PC-3 (cell line): ENCODE measurements around the gene TXLNG. TPM values are rescaled to one million over a fixed set of nuclear protein-coding genes. Genes with fewer than 3 reads are reported as not detected.

Source experiments
- ATAC-seq: fragments of 200-7000 bp; cut with Tn5 transposase; 2 replicates; pipeline ENCODE4 v1.9.1; 2020; ENCODE audit warnings: mild to moderate bottlenecking, moderate library complexity
- BruUV-seq: library from RNA; stranded (reverse); fragments of 400-500 nt; replicated peaks from 2 replicates; lab custom pipeline; 2021; lab: Mats Ljungman, UMichigan
- CTCF ChIA-PET: fragments of 300-600 bp; sonication (Branson Sonifier 250); formaldehyde crosslinking; loops from one replicate; lab custom pipeline; 2022; ENCODE audit warnings: antibody characterized with exemption; lab: Charles Lee
- POLR2A ChIA-PET: fragments of 300-600 bp; sonication (Branson Sonifier 250); formaldehyde crosslinking; loops from one replicate; lab custom pipeline; 2022; ENCODE audit warnings: antibody characterized with exemption; ENCODE audit not compliant: unreplicated experiment; lab: Charles Lee
- DNase-seq: peaks from one replicate; pipeline ENCODE4 v3.0.0-alpha.2; 2015
- H2AFZ ChIP-seq: fragments of 300-600 bp; sonication (generic); 2 replicates; pipeline ENCODE4 v1.6.0; 2016; ENCODE audit warnings: antibody characterized with exemption, low read length
- H3F3A ChIP-seq: fragments of 300-600 bp; sonication (generic); one replicate; pipeline ENCODE4 v1.6.0; 2017; ENCODE audit warnings: antibody characterized with exemption, low read length, control low read depth, mild to moderate bottlenecking; ENCODE audit not compliant: unreplicated experiment
- H3K27ac ChIP-seq: fragments of 300-600 bp; sonication (generic); 2 replicates; pipeline ENCODE4 v1.5.1; 2016; ENCODE audit warnings: mild to moderate bottlenecking, low read length
- H3K27me3 ChIP-seq: fragments of 300-600 bp; sonication (generic); 2 replicates; pipeline ENCODE4 v1.6.1; 2016; ENCODE audit warnings: low read length, mixed read lengths
- H3K36me3 ChIP-seq: fragments of 300-600 bp; sonication (generic); 2 replicates; pipeline ENCODE4 v1.6.1; 2016; ENCODE audit warnings: low read depth, mixed run types, low read length, mixed read lengths
- H3K4me1 ChIP-seq: fragments of 300-600 bp; sonication (generic); 2 replicates; pipeline ENCODE4 v1.5.1; 2016; ENCODE audit warnings: low read length; ENCODE audit not compliant: insufficient read depth
- H3K4me2 ChIP-seq: fragments of 300-600 bp; sonication (generic); 2 replicates; pipeline ENCODE4 v1.6.0; 2016; ENCODE audit warnings: low read length
- H3K4me3 ChIP-seq: fragments of 300-600 bp; sonication (generic); 2 replicates; pipeline ENCODE4 v1.5.1; 2016; ENCODE audit warnings: mild to moderate bottlenecking, low read length, mixed read lengths
- H3K79me2 ChIP-seq: fragments of 300-600 bp; sonication (generic); 2 replicates; pipeline ENCODE4 v1.6.1; 2017; ENCODE audit warnings: low read length, mixed read lengths
- H3K9ac ChIP-seq: fragments of 300-600 bp; sonication (generic); 2 replicates; pipeline ENCODE4 v1.6.0; 2016; ENCODE audit warnings: mild to moderate bottlenecking, low read length
- H3K9me2 ChIP-seq: fragments of 300-600 bp; sonication (generic); replicated peaks from 2 replicates; pipeline ENCODE4 v1.6.1; 2016; ENCODE audit warnings: mixed run types, low read length, mixed read lengths
- H3K9me3 ChIP-seq: fragments of 300-600 bp; sonication (generic); 2 replicates; pipeline ENCODE4 v1.6.1; 2016; ENCODE audit warnings: low read length, mixed read lengths
- H4K20me1 ChIP-seq: fragments of 300-600 bp; sonication (generic); 2 replicates; pipeline ENCODE4 v1.6.1; 2016; ENCODE audit warnings: low read length, mixed read lengths
- CTCF ChIP-seq: fragments of 300-600 bp; sonication (generic); conservative IDR thresholded peaks from 2 replicates; pipeline ENCODE4 v1.5.1; 2017; ENCODE audit warnings: antibody characterized with exemption, low read depth, mild to moderate bottlenecking, low read length
- EZH2 ChIP-seq: fragments of 300-600 bp; sonication (generic); IDR thresholded peaks from one replicate; pipeline ENCODE4 v1.6.1; 2017; ENCODE audit warnings: antibody characterized with exemption, mild to moderate bottlenecking, low read length; ENCODE audit not compliant: unreplicated experiment
- EZH2phosphoT487 ChIP-seq: fragments of 300-600 bp; sonication (generic); IDR thresholded peaks from 2 replicates; pipeline ENCODE4 v1.6.1; 2018; ENCODE audit warnings: mild to moderate bottlenecking, antibody characterized with exemption, low read length, borderline replicate concordance
- intact Hi-C: fragments of 100-400 bp; cut with micrococcal nuclease; formaldehyde crosslinking; loops from 2 replicates; pipeline ENCODE4 v1.9.0; 2023
- total RNA-seq: library from RNA; depleted of rRNA; stranded (reverse); fragments of >200 nt; gene quantifications from 2 replicates; pipeline ENCODE4 v1.2.3, GENCODE V29; 2014

Gene TXLNG
- total RNA-seq, 1 experiment from 2014 or later: 17.1 TPM

- CTCF ChIA-PET: no interaction called here
- peaks cover 8% of the 10 kb centered on the region for H3K4me1 ChIP-seq
- H3K4me3 ChIP-seq: peak overlapping the region; percentile 79; the same call in 1 of the 2 replicates
- no peaks in the 10 kb centered on the region for H3K27me3 ChIP-seq
- TF ChIP-seq CTCF: no peak
- no peak for TF ChIP-seq EZH2phosphoT487
- no peak for TF ChIP-seq EZH2
- intact Hi-C loops: no loop called here
- ATAC-seq (no peak), DNase-seq (no peak)
- no peaks in the 10 kb centered on the region for H3K9me2 ChIP-seq
- H2AFZ ChIP-seq: no peak overlapping the region
- POLR2A ChIA-PET: interaction anchor here (0.6 kb wide), 1 partner anchor 9 kb away, joined by 4 read pairs; no protein-coding TSS in a partner anchor
- H3K79me2 ChIP-seq: peaks cover 64% of the 10 kb centered on the region
- no peak overlapping the region for H3K27ac ChIP-seq
- no peak overlapping the region for H3K9ac ChIP-seq
- peak overlapping the region; percentile 80 for H3K4me2 ChIP-seq
- no peaks in the 10 kb centered on the region for H3F3A ChIP-seq
- H4K20me1 ChIP-seq: peaks cover 29% of the 10 kb centered on the region
- H3K36me3 ChIP-seq: peaks cover 19% of the 10 kb centered on the region; the same call in 1 of the 2 replicates
- H3K9me3 ChIP-seq: no peaks in the 10 kb centered on the region
- BruUV-seq: no TSS peak
These were observed 2.2 kb downstream of the TXLNG start for GRCh38 chrX:16788477-16788876.

- Histone ChIP-seq H2AFZ (no peak overlapping the region), H3K4me2 (no peak overlapping the region), H3K4me3 (no peak overlapping the region), H3K36me3 (peaks cover 19% of the 10 kb centered on the region), H3K4me1 (no peaks in the 10 kb centered on the region), H3K9me3 (no peaks in the 10 kb centered on the region), H3K79me2 (peaks cover 71% of the 10 kb centered on the region), H4K20me1 (0 out of 2 replicates have a peak, but pooled peaks cover 8% of the 10 kb centered on the region), H3F3A (no peaks in the 10 kb centered on the region), H3K9ac (no peak overlapping the region), H3K27me3 (no peaks in the 10 kb centered on the region), H3K27ac (no peak overlapping the region), H3K9me2 (no peaks in the 10 kb centered on the region)
- BruUV-seq: no TSS peak
- ChIA-PET CTCF (no interaction called here), POLR2A (no interaction called here)
- TF ChIP-seq CTCF: no peak
- intact Hi-C loops: no loop called here
- DNase-seq (no peak), ATAC-seq (no peak)
These were observed 10.0 kb downstream of the TXLNG start for GRCh38 chrX:16796298-16796697.

GRCh38 chrX:16797358-16797757 is 11.1 kb downstream of the TXLNG start:
- ATAC-seq: no peak
- 0 out of 2 replicates have a peak, but pooled peaks cover under 1% of the 10 kb centered on the region for H4K20me1 ChIP-seq
- peaks cover 67% of the 10 kb centered on the region for H3K79me2 ChIP-seq
- H3K27me3 ChIP-seq: no peaks in the 10 kb centered on the region
- H3K9me3 ChIP-seq: no peaks in the 10 kb centered on the region
- DNase-seq: no peak
- no peaks in the 10 kb centered on the region for H3F3A ChIP-seq
- intact Hi-C loops: no loop called here
- TF ChIP-seq EZH2: no peak
- no peak for TF ChIP-seq EZH2phosphoT487
- H2AFZ ChIP-seq: no peak overlapping the region
- no peaks in the 10 kb centered on the region for H3K9me2 ChIP-seq
- H3K27ac ChIP-seq: no peak overlapping the region
- no peak overlapping the region for H3K9ac ChIP-seq
- H3K4me1 ChIP-seq: no peaks in the 10 kb centered on the region
- H3K36me3 ChIP-seq: peaks cover 13% of the 10 kb centered on the region
- H3K4me3 ChIP-seq: no peak overlapping the region
- ChIA-PET CTCF (no interaction called here), POLR2A (interaction anchor here (0.6 kb wide), 1 partner anchor 9 kb away, joined by 4 read pairs; no protein-coding TSS in a partner anchor)
- H3K4me2 ChIP-seq: no peak overlapping the region
- BruUV-seq: no TSS peak
